KMS-11 (cell line): ENCODE measurements around the gene SCLT1.

Experiments used
- H2AFZ ChIP-seq: fragments of 200-600 bp; sonication (generic); 2 replicates; pipeline ENCODE4 v1.6.1; 2016; ENCODE audit warnings: antibody characterized with exemption, mixed run types, low read depth
- H3K27ac ChIP-seq: fragments of 200-600 bp; sonication (generic); 2 replicates; pipeline ENCODE4 v1.6.1; 2016; ENCODE audit warnings: mild to moderate bottlenecking, mixed run types
- H3K27me3 ChIP-seq: fragments of 200-600 bp; sonication (generic); 2 replicates; pipeline ENCODE4 v1.6.1; 2017; ENCODE audit warnings: mild to moderate bottlenecking, low read depth, mixed run types, moderate library complexity; ENCODE audit not compliant: insufficient read depth
- H3K36me3 ChIP-seq: fragments of 200-600 bp; sonication (generic); 2 replicates; pipeline ENCODE4 v1.6.1; 2017; ENCODE audit warnings: mild to moderate bottlenecking, mixed run types; ENCODE audit not compliant: insufficient read depth
- H3K4me1 ChIP-seq: fragments of 200-600 bp; sonication (generic); 2 replicates; pipeline ENCODE4 v1.6.1; 2016; ENCODE audit warnings: mild to moderate bottlenecking, low read depth, mixed run types; ENCODE audit not compliant: poor library complexity, severe bottlenecking
- H3K4me2 ChIP-seq: fragments of 200-600 bp; sonication (generic); 2 replicates; pipeline ENCODE4 v1.7.0; 2016; ENCODE audit warnings: mild to moderate bottlenecking, mixed run types
- H3K4me3 ChIP-seq: fragments of 200-600 bp; sonication (generic); IDR thresholded peaks from 2 replicates; pipeline ENCODE4 v1.6.1; 2017; ENCODE audit warnings: low read depth, low read length, mixed read lengths; ENCODE audit not compliant: insufficient read depth
- H3K79me2 ChIP-seq: fragments of 200-600 bp; sonication (generic); 2 replicates; pipeline ENCODE4 v1.6.1; 2016; ENCODE audit warnings: low read depth, mixed run types; ENCODE audit not compliant: insufficient read depth
- H3K9ac ChIP-seq: fragments of 200-600 bp; sonication (generic); 2 replicates; pipeline ENCODE4 v1.6.1; 2016; ENCODE audit warnings: mild to moderate bottlenecking, mixed run types
- H4K20me1 ChIP-seq: fragments of 200-600 bp; sonication (generic); 2 replicates; pipeline ENCODE4 v1.6.1; 2016; ENCODE audit warnings: mild to moderate bottlenecking, mixed run types; ENCODE audit not compliant: insufficient read depth
- TF ChIP-seq, protein P1 (sequence below): fragments of 200-600 bp; sonication (generic); conservative IDR thresholded peaks from 2 replicates; pipeline ENCODE4 v1.6.1; 2017; ENCODE audit warnings: low read depth, mild to moderate bottlenecking, antibody characterized with exemption, low read length, moderate library complexity, mixed read lengths

SCLT1 gene

DNA sequence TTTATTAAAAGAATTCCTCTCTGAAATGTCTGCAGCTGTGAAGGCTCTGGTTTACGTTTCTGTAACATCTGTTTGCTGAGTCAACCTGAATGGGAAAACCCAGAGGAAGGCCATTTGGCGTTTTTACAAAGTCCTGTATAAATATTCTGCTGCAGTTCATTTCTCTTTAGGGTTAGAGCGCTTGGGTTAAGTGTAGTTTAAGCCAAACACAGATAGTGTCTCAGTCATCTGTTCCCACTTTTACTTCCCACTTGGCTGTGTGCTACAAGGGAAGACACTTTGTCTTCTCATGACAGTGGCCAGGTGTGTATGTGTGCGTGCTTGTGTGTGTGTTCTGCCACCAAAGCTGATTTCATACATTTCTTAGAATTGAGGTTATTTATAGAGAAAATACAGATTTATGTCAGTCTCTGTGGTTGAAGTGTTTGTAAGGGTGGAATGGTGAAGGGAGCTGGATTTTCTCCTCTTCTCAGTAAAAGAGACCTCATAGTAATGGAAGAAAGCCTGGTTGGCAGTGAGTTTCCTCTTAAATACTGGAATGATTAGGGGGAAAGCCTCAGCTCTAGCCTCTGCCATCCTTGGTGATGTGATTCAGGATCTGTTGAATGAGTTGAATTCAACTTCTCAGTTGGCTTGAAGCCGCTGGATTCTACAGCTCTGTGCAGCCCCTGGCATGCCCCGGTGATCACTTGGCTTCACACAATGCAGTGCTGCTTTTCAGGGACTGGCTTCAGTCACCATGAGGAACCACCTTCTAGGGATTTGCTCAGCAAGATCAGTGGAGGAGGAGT lies 233.3 kb downstream of the SCLT1 start:
- Histone ChIP-seq H3K4me1 (peaks cover 11% of the 10 kb centered on the region), H4K20me1 (no peaks in the 10 kb centered on the region), H3K27me3 (no peaks in the 10 kb centered on the region), H3K79me2 (peaks cover 13% of the 10 kb centered on the region; the same call in 1 of the 2 replicates), H3K36me3 (peaks cover 46% of the 10 kb centered on the region; the same call in 1 of the 2 replicates), H2AFZ (no peak overlapping the region), H3K4me3 (no peak overlapping the region), H3K4me2 (no peak overlapping the region), H3K27ac (no peak overlapping the region), H3K9ac (no peak overlapping the region)
- TF ChIP-seq, protein P1, sequence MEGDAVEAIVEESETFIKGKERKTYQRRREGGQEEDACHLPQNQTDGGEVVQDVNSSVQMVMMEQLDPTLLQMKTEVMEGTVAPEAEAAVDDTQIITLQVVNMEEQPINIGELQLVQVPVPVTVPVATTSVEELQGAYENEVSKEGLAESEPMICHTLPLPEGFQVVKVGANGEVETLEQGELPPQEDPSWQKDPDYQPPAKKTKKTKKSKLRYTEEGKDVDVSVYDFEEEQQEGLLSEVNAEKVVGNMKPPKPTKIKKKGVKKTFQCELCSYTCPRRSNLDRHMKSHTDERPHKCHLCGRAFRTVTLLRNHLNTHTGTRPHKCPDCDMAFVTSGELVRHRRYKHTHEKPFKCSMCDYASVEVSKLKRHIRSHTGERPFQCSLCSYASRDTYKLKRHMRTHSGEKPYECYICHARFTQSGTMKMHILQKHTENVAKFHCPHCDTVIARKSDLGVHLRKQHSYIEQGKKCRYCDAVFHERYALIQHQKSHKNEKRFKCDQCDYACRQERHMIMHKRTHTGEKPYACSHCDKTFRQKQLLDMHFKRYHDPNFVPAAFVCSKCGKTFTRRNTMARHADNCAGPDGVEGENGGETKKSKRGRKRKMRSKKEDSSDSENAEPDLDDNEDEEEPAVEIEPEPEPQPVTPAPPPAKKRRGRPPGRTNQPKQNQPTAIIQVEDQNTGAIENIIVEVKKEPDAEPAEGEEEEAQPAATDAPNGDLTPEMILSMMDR = no peak

DNA sequence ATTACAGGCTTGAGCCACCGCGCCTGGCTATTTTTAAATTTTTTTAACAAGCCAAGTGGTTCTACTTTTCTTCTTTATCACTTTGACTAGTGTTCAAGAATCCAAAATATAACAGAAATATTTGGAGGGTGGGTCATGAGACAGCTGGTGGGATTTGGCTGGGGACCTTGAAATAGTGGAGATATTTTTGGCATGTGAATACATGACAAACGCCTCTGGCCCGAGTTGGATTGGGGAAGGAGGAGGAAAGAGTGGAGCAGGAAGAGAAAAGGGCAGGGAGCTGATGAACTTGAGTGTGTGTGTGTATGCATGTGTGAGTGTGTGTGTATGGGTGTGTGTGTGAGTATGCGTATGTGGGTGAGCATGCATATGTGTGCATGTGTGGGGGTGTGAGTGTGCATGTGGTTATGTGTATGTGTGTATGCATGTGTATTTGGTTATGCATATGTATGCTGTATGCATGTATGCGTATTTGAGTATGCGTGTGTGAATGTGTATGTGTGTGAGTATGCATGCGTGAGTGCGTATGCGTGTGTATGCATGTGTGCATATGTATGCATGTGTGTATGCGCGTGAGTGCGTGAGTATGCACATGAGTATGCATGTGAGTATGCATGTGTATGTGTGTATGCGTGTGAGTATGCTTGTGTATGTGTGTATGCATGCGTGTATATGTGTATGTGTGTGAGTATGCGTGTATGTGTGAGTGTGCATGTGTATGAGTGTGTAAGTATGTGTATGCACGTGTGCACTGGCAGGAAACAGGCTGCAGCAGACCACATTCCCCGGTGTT lies 234.3 kb downstream of the SCLT1 start:
- Histone ChIP-seq H3K36me3 (peaks cover 51% of the 10 kb centered on the region; the same call in 1 of the 2 replicates), H3K4me2 (no peak overlapping the region), H3K27ac (no peak overlapping the region)

DNA sequence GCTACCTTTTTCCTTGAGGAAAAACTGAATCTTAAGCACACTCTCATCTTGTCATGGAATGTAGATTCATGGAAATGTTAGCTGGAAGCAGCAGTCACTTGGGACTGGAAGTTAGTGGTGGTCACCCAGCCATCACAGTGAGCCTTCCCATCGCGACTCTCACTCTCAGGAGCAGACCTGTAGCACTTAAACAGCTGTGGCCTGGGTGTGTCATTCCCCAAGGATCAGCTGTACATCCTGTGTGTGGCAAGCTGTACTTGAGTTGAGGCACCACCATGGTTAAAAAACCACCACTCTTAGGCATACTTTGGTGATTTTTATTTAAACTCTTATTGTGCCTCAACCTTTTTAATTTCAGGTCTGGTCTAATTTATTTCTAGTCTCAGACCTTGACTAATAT lies 237.1 kb downstream of the SCLT1 start:
- H3K4me1 ChIP-seq = peaks cover 17% of the 10 kb centered on the region
- no peak overlapping the region for H3K4me3 ChIP-seq
- no peak overlapping the region for H3K9ac ChIP-seq
- H2AFZ ChIP-seq = no peak overlapping the region
- H3K79me2 ChIP-seq = peaks cover 23% of the 10 kb centered on the region; the same call in 1 of the 2 replicates
- TF ChIP-seq, protein P1 = no peak
- no peaks in the 10 kb centered on the region; the same call in 1 of the 2 replicates for H4K20me1 ChIP-seq
- peaks cover 50% of the 10 kb centered on the region; the same call in 1 of the 2 replicates for H3K36me3 ChIP-seq
- H3K27ac ChIP-seq = no peak overlapping the region
- H3K4me2 ChIP-seq = no peak overlapping the region
- no peaks in the 10 kb centered on the region for H3K27me3 ChIP-seq

More for the DNA sequence above, 234.3 kb downstream of the SCLT1 start:
- Histone ChIP-seq H3K4me3 (no peak overlapping the region), H3K79me2 (peaks cover 13% of the 10 kb centered on the region; the same call in 1 of the 2 replicates), H4K20me1 (no peaks in the 10 kb centered on the region; the same call in 1 of the 2 replicates), H3K4me1 (peaks cover 18% of the 10 kb centered on the region), H3K27me3 (no peaks in the 10 kb centered on the region), H3K9ac (no peak overlapping the region), H2AFZ (no peak overlapping the region)
- TF ChIP-seq, protein P1 = no peak

DNA sequence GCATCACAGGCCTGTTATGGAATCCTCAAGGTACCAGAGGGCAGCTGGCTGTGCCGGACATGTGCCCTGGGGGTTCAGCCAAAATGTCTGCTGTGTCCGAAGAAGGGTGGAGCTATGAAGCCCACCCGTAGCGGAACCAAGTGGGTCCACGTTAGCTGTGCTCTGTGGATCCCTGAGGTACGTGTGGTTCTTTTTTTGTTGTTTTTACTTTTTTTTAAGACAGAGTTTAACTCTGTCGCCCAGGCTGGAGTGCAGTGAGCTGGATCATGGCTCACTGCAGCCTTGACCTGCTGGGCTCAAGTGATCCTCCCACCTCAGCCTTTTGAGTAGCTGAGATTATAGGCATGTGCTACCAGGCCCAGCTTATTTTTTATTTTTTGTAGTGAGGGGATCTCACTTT lies 237.7 kb downstream of the SCLT1 start:
- Histone ChIP-seq H3K4me1 (peaks cover 17% of the 10 kb centered on the region), H3K27ac (no peak overlapping the region), H3K9ac (no peak overlapping the region), H3K4me2 (no peak overlapping the region), H3K27me3 (no peaks in the 10 kb centered on the region), H3K36me3 (peaks cover 52% of the 10 kb centered on the region; the same call in 1 of the 2 replicates), H4K20me1 (no peaks in the 10 kb centered on the region; the same call in 1 of the 2 replicates), H3K79me2 (peaks cover 17% of the 10 kb centered on the region; the same call in 1 of the 2 replicates), H2AFZ (no peak overlapping the region), H3K4me3 (no peak overlapping the region)
- TF ChIP-seq, protein P1 = no peak
